SK-N-DZ (cell line): ENCODE results near the gene DDX60. TPM values are rescaled to one million over a fixed set of nuclear protein-coding genes. Genes with fewer than 3 reads are reported as not detected.
"Not testable (repeated sequence)": the region's sequence is repeated elsewhere in the genome, so short reads cannot be mapped to it uniquely, and the experiment has no call there.

ENCODE experiments used
- DNase-seq: peaks from one replicate; pipeline ENCODE4 v3.0.0-alpha.2; 2015; ENCODE audit warnings: low spot score
- polyA plus RNA-seq, 2 experiments: library from polyadenylated mRNA; depleted of rRNA; stranded (reverse); fragments of >200 nt; gene quantifications; 2 replicates each; pipeline ENCODE4 v1.2.3, GENCODE V29; 2014

The DDX60 gene
- not detected in 2 replicates for polyA plus RNA-seq (2014; cell fraction: cytosol; rRNA removed)
- not detected in 2 replicates for polyA plus RNA-seq (2014; cell fraction: nucleus; rRNA removed)

GRCh38 chr4:168318266-168318895, at the start of gene DDX60:
Gene DDX60, minus strand, starts transcription at chr4:168318752. Its CDS starts 7,493 bp downstream, at chr4:168311259.
- no peak for DNase-seq

GRCh38 chr4:168367065-168367464, 48.5 kb upstream of the DDX60 start:
- DNase-seq: no peak

- DNase-seq: no peak
Measured at GRCh38 chr4:168362025-168362401, 43.5 kb upstream of the DDX60 start.

GRCh38 chr4:168361365-168362024, 42.9 kb upstream of the DDX60 start:
- DNase-seq: no peak

- no peak for DNase-seq
Measured at GRCh38 chr4:168360271-168360670, 41.7 kb upstream of the DDX60 start.

- DNase-seq: no peak
Measured at GRCh38 chr4:168357941-168358340, 39.4 kb upstream of the DDX60 start.

- no peak for DNase-seq
Measured at GRCh38 chr4:168353746-168354145, 35.2 kb upstream of the DDX60 start.

GRCh38 chr4:168337550-168337940, 19.0 kb upstream of the DDX60 start:
- DNase-seq: no peak

GRCh38 chr4:168336837-168337549, 18.4 kb upstream of the DDX60 start:
- DNase-seq: no peak

GRCh38 chr4:168335621-168336020, 17.1 kb upstream of the DDX60 start:
- DNase-seq: no peak

GRCh38 chr4:168334053-168334452, 15.5 kb upstream of the DDX60 start:
- DNase-seq: no peak

GRCh38 chr4:168330575-168330974, 12.0 kb upstream of the DDX60 start:
- not testable (repeated sequence) for DNase-seq

GRCh38 chr4:168325591-168325990, 7.0 kb upstream of the DDX60 start:
- DNase-seq: no peak

GRCh38 chr4:168321006-168321405, 2.5 kb upstream of the DDX60 start:
- DNase-seq: no peak

- DNase-seq: no peak
Measured at GRCh38 chr4:168319486-168320019, 1.0 kb upstream of the DDX60 start.

GRCh38 chr4:168317621-168318020, 931 bp downstream of the DDX60 start:
- no peak for DNase-seq

GRCh38 chr4:168309781-168310180, 8.8 kb downstream of the DDX60 start:
- DNase-seq: no peak

GRCh38 chr4:168308912-168309311, 9.6 kb downstream of the DDX60 start:
- DNase-seq: no peak

- no peak for DNase-seq
Measured at GRCh38 chr4:168306476-168306875, 12.1 kb downstream of the DDX60 start.

GRCh38 chr4:168304744-168305459, 13.7 kb downstream of the DDX60 start:
- DNase-seq: no peak

- not testable (repeated sequence) for DNase-seq
Measured at GRCh38 chr4:168303430-168303829, 15.1 kb downstream of the DDX60 start.
